Panc1 (cell line): ENCODE results near the gene SHISAL1. TPM values are rescaled to one million over a fixed set of nuclear protein-coding genes. Genes with fewer than 3 reads are reported as not detected.

ENCODE experiments used
- ATAC-seq: fragments of 200-7000 bp; cut with Tn5 transposase; 2 replicates; pipeline ENCODE4 v1.9.1; 2020; ENCODE audit warnings: mild to moderate bottlenecking, moderate library complexity
- BruUV-seq: library from RNA; stranded (reverse); fragments of 400-500 nt; replicated peaks from 2 replicates; lab custom pipeline; 2021; lab: Mats Ljungman, UMichigan
- CTCF ChIA-PET: fragments of 300-600 bp; sonication (Branson Sonifier 250); formaldehyde crosslinking; loops from one replicate; lab custom pipeline; 2022; ENCODE audit warnings: antibody characterized with exemption; lab: Charles Lee
- POLR2A ChIA-PET: fragments of 300-600 bp; sonication (Branson Sonifier 250); formaldehyde crosslinking; loops from one replicate; lab custom pipeline; 2022; ENCODE audit warnings: antibody characterized with exemption; lab: Charles Lee
- DNase-seq: peaks from one replicate; pipeline ENCODE4 v3.0.0-alpha.2; 2010; ENCODE audit warnings: low read depth, low spot score
- H3K27ac ChIP-seq: 2 replicates; pipeline ENCODE4 v1.5.1; 2011; ENCODE audit warnings: mild to moderate bottlenecking, low read length, inconsistent platforms
- H3K27me3 ChIP-seq: fragments of 200-500 bp; sonication (Bioruptor generic); 2 replicates; pipeline ENCODE4 v1.6.0; 2014; ENCODE audit warnings: low read length, inconsistent platforms; ENCODE audit not compliant: control insufficient read depth, insufficient read depth
- H3K36me3 ChIP-seq: fragments of 200-500 bp; sonication (Bioruptor generic); 2 replicates; pipeline ENCODE4 v1.5.1; 2014; ENCODE audit warnings: inconsistent platforms, mild to moderate bottlenecking, low read length, moderate library complexity; ENCODE audit not compliant: control insufficient read depth, insufficient read depth
- H3K4me1 ChIP-seq: 2 replicates; pipeline ENCODE4 v1.5.1; 2011; ENCODE audit warnings: inconsistent platforms, mild to moderate bottlenecking, low read length, moderate library complexity; ENCODE audit not compliant: control insufficient read depth, insufficient read depth
- H3K4me3 ChIP-seq, 2 experiments: 2 replicates each; pipeline ENCODE4 v1.5.1; 2011 to 2012; ENCODE audit warnings: low read depth in 2 of 2, low read length in 2 of 2, mild to moderate bottlenecking in 2 of 2, inconsistent platforms in 1 of 2, moderate library complexity in 1 of 2
- H3K9me3 ChIP-seq: fragments of 200-500 bp; sonication (Bioruptor generic); 2 replicates; pipeline ENCODE4 v1.5.1; 2014; ENCODE audit warnings: low read depth, mild to moderate bottlenecking, inconsistent platforms, low read length, moderate library complexity; ENCODE audit not compliant: control insufficient read depth, insufficient read depth
- POLR2AphosphoS5 ChIP-seq: IDR thresholded peaks from 2 replicates; pipeline ENCODE4 v1.6.1; 2012; ENCODE audit warnings: mild to moderate bottlenecking, low read depth, low read length, moderate library complexity
- SIN3A ChIP-seq: IDR thresholded peaks from 2 replicates; pipeline ENCODE4 v1.6.1; 2012; ENCODE audit warnings: low read depth, mild to moderate bottlenecking, low read length, moderate library complexity, borderline replicate concordance; ENCODE audit not compliant: insufficient read depth
- TCF7L2 ChIP-seq: IDR thresholded peaks from 2 replicates; pipeline ENCODE4 v1.6.1; 2011; ENCODE audit warnings: mild to moderate bottlenecking, low read depth, low read length, inconsistent platforms
- in situ Hi-C: cut with HindIII; loops from 2 replicates; pipeline ENCODE4 v1.10.0; 2016; ENCODE audit warnings: low sequenced_read_pairs, low pct_unique_long_range_greater_than_20kb
- intact Hi-C: fragments of 100-400 bp; cut with micrococcal nuclease; formaldehyde crosslinking; loops from one replicate; pipeline ENCODE4 v1.10.0; 2022; ENCODE audit not compliant: unreplicated experiment
- total RNA-seq: library from RNA; stranded (reverse); gene quantifications from one replicate; pipeline ENCODE4 v1.2.1, GENCODE V29; 2021; ENCODE audit not compliant: unreplicated experiment
- TF ChIP-seq, protein P1 (sequence below): fragments of 450-650 bp; IDR thresholded peaks from 2 replicates; pipeline ENCODE4 v1.5.1; 2017; ENCODE audit warnings: mild to moderate bottlenecking
- TF ChIP-seq, protein P2 (sequence below), 2 experiments: IDR thresholded peaks; 2 replicates each; pipeline ENCODE4 v1.6.1; 2011 to 2012; ENCODE audit warnings: low read depth in 2 of 2, control low read depth in 1 of 2, low read length in 1 of 2, mild to moderate bottlenecking in 1 of 2, moderate library complexity in 1 of 2; ENCODE audit not compliant: insufficient read depth in 1 of 2

Gene SHISAL1
- total RNA-seq, 1 experiment from 2014 or later, result 1.2 TPM

DNA sequence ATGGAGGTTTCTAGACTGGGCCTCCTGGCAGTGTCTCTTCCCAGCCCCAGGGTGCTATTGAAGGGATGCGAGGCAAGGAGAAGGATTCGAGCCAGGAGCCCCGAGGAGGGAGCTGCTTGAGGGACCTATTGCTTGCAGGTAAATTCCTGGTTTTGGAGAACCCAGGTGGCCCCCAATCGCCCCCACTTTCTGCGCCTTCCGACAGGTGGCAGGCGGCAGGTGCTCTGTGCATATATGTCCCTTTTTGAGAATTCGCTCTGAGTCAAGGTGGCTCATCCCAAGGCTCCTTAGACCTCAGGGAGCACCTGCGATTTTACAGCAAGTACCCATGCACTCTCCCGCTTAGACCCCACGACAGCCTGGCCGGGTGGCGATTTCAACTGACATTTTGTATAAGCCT, 40.3 kb upstream of the SHISAL1 start:
- DNase-seq (no peak), ATAC-seq (no peak)
- H3K36me3 ChIP-seq, result no peaks in the 10 kb centered on the region
- no peak overlapping the region for H3K27ac ChIP-seq
- H3K4me1 ChIP-seq, result no peaks in the 10 kb centered on the region
- H3K27me3 ChIP-seq, result no peaks in the 10 kb centered on the region
- H3K4me3 ChIP-seq, result no peak overlapping the region
- TF ChIP-seq, protein P1, sequence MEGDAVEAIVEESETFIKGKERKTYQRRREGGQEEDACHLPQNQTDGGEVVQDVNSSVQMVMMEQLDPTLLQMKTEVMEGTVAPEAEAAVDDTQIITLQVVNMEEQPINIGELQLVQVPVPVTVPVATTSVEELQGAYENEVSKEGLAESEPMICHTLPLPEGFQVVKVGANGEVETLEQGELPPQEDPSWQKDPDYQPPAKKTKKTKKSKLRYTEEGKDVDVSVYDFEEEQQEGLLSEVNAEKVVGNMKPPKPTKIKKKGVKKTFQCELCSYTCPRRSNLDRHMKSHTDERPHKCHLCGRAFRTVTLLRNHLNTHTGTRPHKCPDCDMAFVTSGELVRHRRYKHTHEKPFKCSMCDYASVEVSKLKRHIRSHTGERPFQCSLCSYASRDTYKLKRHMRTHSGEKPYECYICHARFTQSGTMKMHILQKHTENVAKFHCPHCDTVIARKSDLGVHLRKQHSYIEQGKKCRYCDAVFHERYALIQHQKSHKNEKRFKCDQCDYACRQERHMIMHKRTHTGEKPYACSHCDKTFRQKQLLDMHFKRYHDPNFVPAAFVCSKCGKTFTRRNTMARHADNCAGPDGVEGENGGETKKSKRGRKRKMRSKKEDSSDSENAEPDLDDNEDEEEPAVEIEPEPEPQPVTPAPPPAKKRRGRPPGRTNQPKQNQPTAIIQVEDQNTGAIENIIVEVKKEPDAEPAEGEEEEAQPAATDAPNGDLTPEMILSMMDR, result no peak
- TF ChIP-seq TCF7L2 (no peak), POLR2AphosphoS5 (no peak), SIN3A (no peak)
- TF ChIP-seq, protein P2, sequence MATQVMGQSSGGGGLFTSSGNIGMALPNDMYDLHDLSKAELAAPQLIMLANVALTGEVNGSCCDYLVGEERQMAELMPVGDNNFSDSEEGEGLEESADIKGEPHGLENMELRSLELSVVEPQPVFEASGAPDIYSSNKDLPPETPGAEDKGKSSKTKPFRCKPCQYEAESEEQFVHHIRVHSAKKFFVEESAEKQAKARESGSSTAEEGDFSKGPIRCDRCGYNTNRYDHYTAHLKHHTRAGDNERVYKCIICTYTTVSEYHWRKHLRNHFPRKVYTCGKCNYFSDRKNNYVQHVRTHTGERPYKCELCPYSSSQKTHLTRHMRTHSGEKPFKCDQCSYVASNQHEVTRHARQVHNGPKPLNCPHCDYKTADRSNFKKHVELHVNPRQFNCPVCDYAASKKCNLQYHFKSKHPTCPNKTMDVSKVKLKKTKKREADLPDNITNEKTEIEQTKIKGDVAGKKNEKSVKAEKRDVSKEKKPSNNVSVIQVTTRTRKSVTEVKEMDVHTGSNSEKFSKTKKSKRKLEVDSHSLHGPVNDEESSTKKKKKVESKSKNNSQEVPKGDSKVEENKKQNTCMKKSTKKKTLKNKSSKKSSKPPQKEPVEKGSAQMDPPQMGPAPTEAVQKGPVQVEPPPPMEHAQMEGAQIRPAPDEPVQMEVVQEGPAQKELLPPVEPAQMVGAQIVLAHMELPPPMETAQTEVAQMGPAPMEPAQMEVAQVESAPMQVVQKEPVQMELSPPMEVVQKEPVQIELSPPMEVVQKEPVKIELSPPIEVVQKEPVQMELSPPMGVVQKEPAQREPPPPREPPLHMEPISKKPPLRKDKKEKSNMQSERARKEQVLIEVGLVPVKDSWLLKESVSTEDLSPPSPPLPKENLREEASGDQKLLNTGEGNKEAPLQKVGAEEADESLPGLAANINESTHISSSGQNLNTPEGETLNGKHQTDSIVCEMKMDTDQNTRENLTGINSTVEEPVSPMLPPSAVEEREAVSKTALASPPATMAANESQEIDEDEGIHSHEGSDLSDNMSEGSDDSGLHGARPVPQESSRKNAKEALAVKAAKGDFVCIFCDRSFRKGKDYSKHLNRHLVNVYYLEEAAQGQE (IDR thresholded peaks at IDR 0.05; ENCODE audit: insufficient read depth in 1 of 2, low read depth in 2 of 2, low read length in 1 of 2), result no peak
- H3K9me3 ChIP-seq, result no peaks in the 10 kb centered on the region
- in situ Hi-C loops, result no loop called here
- CTCF ChIA-PET, result no interaction called here
- intact Hi-C loops, result no loop called here
- POLR2A ChIA-PET, result no interaction called here
- no TSS peak for BruUV-seq

- Histone ChIP-seq H3K9me3 (no peaks in the 10 kb centered on the region), H3K4me3 (no peak overlapping the region), H3K4me1 (no peaks in the 10 kb centered on the region), H3K27ac (no peak overlapping the region), H3K27me3 (no peaks in the 10 kb centered on the region), H3K36me3 (no peaks in the 10 kb centered on the region)
- in situ Hi-C loops, result no loop called here
- DNase-seq (no peak), ATAC-seq (no peak)
- CTCF ChIA-PET, result no interaction called here
- intact Hi-C loops, result no loop called here
- TF ChIP-seq SIN3A, result no peak
- TF ChIP-seq, protein P1, result no peak
- TF ChIP-seq, protein P2 (IDR thresholded peaks at IDR 0.05; ENCODE audit: insufficient read depth in 1 of 2, low read depth in 2 of 2, low read length in 1 of 2), result no peak
- BruUV-seq, result no TSS peak
- POLR2A ChIA-PET, result no interaction called here
Measured at GRCh38 chr22:44352378-44353035, 39.8 kb upstream of the SHISAL1 start.
